ENCODE data around the gene MAOB. TPM values are rescaled to one million over a fixed set of nuclear protein-coding genes. Genes with fewer than 3 reads are reported as not detected.

Gene MAOB
- polyA plus RNA-seq, 1 experiment, result 0.52 TPM

- Histone ChIP-seq H3K27ac (ENCODE audit: low read depth, low read length) (no peak overlapping the region), H3K4me3 (ENCODE audit: low read depth, low read length) (no peak overlapping the region), H3K27me3 (ENCODE audit: control insufficient read depth, insufficient read depth, low read length) (no peaks in the 10 kb centered on the region), H3K9me3 (ENCODE audit: control insufficient read depth, insufficient read depth, low read length) (no peaks in the 10 kb centered on the region)
- no peak for DNase-seq (ENCODE audit: low read depth, low spot score)
- TF ChIP-seq CTCF (IDR thresholded peaks at IDR 0.05; ENCODE audit: low read depth, low read length), result no peak
- ChIA-PET POLR2A (no interaction called here), CTCF (no interaction called here)
These were observed 21.4 kb downstream of the MAOB start for GRCh38 chrX:43860646-43861370.

GRCh38 chrX:43853225-43853828 lies 28.9 kb downstream of the MAOB start:
- ChIA-PET CTCF (no interaction called here), POLR2A (no interaction called here)
- H3K4me3 ChIP-seq (ENCODE audit: low read depth, low read length), result no peak overlapping the region
- no peak overlapping the region for H3K27ac ChIP-seq (ENCODE audit: low read depth, low read length)
- H3K9me3 ChIP-seq (ENCODE audit: control insufficient read depth, insufficient read depth, low read length), result no peaks in the 10 kb centered on the region
- H3K27me3 ChIP-seq (ENCODE audit: control insufficient read depth, insufficient read depth, low read length), result no peaks in the 10 kb centered on the region
- TF ChIP-seq CTCF (IDR thresholded peaks at IDR 0.05; ENCODE audit: low read depth, low read length), result no peak
- no peak for DNase-seq (ENCODE audit: low read depth, low spot score)

GRCh38 chrX:43850629-43851028 lies 31.6 kb downstream of the MAOB start:
- Histone ChIP-seq H3K9me3 (ENCODE audit: control insufficient read depth, insufficient read depth, low read length) (no peaks in the 10 kb centered on the region), H3K4me3 (ENCODE audit: low read depth, low read length) (no peak overlapping the region), H3K27me3 (ENCODE audit: control insufficient read depth, insufficient read depth, low read length) (no peaks in the 10 kb centered on the region), H3K27ac (ENCODE audit: low read depth, low read length) (no peak overlapping the region)
- DNase-seq (ENCODE audit: low read depth, low spot score), result no peak
- ChIA-PET CTCF (no interaction called here), POLR2A (no interaction called here)
- TF ChIP-seq CTCF (IDR thresholded peaks at IDR 0.05; ENCODE audit: low read depth, low read length), result no peak

GRCh38 chrX:43849173-43849572 lies 33.1 kb downstream of the MAOB start:
- Histone ChIP-seq H3K27me3 (ENCODE audit: control insufficient read depth, insufficient read depth, low read length) (no peaks in the 10 kb centered on the region), H3K27ac (ENCODE audit: low read depth, low read length) (no peak overlapping the region), H3K4me3 (ENCODE audit: low read depth, low read length) (no peak overlapping the region), H3K9me3 (ENCODE audit: control insufficient read depth, insufficient read depth, low read length) (no peaks in the 10 kb centered on the region)
- ChIA-PET POLR2A (no interaction called here), CTCF (no interaction called here)
- no peak for TF ChIP-seq CTCF (IDR thresholded peaks at IDR 0.05; ENCODE audit: low read depth, low read length)
- no peak for DNase-seq (ENCODE audit: low read depth, low spot score)

- POLR2A ChIA-PET, result no interaction called here
- Histone ChIP-seq H3K27ac (ENCODE audit: low read depth, low read length) (no peak overlapping the region), H3K27me3 (ENCODE audit: control insufficient read depth, insufficient read depth, low read length) (no peaks in the 10 kb centered on the region), H3K4me3 (ENCODE audit: low read depth, low read length) (no peak overlapping the region), H3K9me3 (ENCODE audit: control insufficient read depth, insufficient read depth, low read length) (no peaks in the 10 kb centered on the region)
- DNase-seq (ENCODE audit: low read depth, low spot score), result no peak
- TF ChIP-seq CTCF (IDR thresholded peaks at IDR 0.05; ENCODE audit: low read depth, low read length), result no peak
- CTCF ChIA-PET, result no interaction called here
These were observed 34.9 kb downstream of the MAOB start for GRCh38 chrX:43847352-43847751.
